ENCODE data around the gene ERCC6L2.

ERCC6L2 gene

DNA sequence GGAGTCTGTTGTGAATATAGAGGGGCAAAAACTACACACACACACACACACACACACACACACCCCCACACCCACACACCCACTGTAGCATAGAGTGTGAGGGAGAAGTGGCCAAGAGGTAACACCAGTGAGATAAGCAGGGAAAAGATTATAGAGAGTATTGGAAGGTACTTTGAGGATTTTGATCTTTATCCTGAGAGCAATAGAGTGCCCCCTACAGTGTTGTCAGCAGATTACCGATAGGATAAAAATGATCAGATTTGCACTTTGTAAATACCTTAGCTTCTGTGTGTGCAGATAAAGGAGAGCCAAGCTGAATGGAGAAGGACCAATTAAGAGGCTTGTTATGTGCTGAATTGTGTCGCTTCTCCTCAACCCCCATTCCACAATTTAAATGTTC is 32.3 kb downstream of the ERCC6L2 start:
- DNase-seq: peak; percentile 15

DNA sequence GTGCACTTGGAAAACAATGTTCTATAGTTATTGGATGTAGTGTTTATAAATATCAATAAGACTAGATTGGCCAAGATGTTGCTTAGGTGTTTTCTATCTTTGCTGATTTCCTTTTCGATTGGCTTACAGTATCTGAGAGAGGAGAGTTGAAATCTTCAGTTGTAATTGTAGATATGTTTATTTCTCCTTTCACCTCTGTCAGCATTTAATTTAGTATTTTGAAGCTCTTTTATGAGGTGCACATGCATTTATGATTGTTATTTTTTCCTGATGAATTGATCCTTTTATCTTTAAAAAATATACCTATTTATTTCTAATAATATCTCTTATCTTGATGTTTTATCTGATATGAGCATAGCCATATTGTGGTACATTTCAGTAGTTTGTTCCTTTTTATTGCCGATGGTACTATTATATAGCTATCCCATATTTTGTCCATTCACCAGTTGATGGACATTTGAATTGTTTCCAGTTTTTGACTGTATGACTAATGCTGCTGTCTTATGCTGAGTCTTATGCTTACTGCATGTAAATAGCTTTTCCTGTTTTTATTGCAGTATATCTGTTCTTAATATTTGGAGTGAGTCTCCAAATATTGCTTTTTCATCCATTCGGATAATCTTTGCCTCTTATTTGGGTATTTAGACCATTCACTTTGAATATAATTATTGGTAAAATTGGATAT is 34.7 kb downstream of the ERCC6L2 start:
- no peak for DNase-seq
- in situ Hi-C loops (cut with HindIII; ENCODE audit: low pct_ligation_motif_present, low pct_unique_long_range_greater_than_20kb, low sequenced_read_pairs): no loop called here

More for the DNA sequence above, 32.3 kb downstream of the ERCC6L2 start:
- in situ Hi-C loops (cut with HindIII; ENCODE audit: low pct_ligation_motif_present, low pct_unique_long_range_greater_than_20kb, low sequenced_read_pairs): no loop called here

- in situ Hi-C loops (cut with HindIII; ENCODE audit: low pct_ligation_motif_present, low pct_unique_long_range_greater_than_20kb, low sequenced_read_pairs): no loop called here
- DNase-seq: no peak
These were observed 35.4 kb downstream of the ERCC6L2 start for GRCh38 chr9:95910770-95911340.

- no peak for DNase-seq
- in situ Hi-C loops (cut with HindIII; ENCODE audit: low pct_ligation_motif_present, low pct_unique_long_range_greater_than_20kb, low sequenced_read_pairs): no loop called here
These were observed 37.3 kb downstream of the ERCC6L2 start for GRCh38 chr9:95912773-95913172.

DNA sequence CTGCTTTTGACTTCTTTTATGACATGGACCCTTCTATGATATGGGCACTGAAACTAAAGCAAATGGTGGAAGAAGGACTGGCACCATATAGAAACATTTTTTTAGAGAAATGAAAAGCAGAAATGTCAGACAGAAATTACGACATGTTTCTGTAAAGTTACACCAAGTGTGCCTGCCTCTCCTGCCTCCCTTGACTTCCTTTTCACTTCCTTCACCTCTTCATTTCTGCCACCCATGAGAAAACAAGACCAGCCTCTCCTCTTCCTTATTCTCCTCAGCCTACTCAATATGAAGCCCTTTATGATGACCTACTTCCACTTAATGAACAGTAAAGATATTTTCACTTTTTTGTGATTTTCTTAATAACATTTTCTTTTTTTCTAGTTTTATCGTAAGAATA is 44.5 kb downstream of the ERCC6L2 start:
- in situ Hi-C loops (cut with HindIII; ENCODE audit: low pct_ligation_motif_present, low pct_unique_long_range_greater_than_20kb, low sequenced_read_pairs): no loop called here
- DNase-seq: no peak

GRCh38 chr9:95923794-95924193 is 48.3 kb downstream of the ERCC6L2 start:
- DNase-seq: no peak

DNA sequence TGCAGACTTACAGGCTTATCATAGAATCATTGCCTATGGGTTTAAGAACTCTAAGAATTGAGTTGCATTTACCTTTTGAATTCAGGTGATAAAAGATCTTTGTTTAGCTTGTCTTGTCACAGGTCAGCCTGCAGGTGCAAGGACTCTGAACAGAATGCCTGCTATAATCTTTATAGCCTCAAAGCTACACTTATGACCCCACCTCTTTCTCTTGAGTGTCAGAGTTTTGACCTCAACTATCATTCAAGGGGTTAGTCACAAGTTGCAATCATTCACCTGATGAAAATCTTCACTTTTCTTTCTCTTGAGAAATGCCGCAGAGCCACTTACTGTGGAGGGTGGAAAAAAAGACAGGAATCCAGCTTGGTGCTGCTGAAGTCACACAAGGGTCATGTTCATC is 49.5 kb downstream of the ERCC6L2 start:
- in situ Hi-C loops (cut with HindIII; ENCODE audit: low pct_ligation_motif_present, low pct_unique_long_range_greater_than_20kb, low sequenced_read_pairs): no loop called here
- DNase-seq: no peak

More at GRCh38 chr9:95923794-95924193, 48.3 kb downstream of the ERCC6L2 start:
- in situ Hi-C loops (cut with HindIII; ENCODE audit: low pct_ligation_motif_present, low pct_unique_long_range_greater_than_20kb, low sequenced_read_pairs): no loop called here

GRCh38 chr9:95927271-95928004 is 51.9 kb downstream of the ERCC6L2 start:
- DNase-seq: no peak
- in situ Hi-C loops (cut with HindIII; ENCODE audit: low pct_ligation_motif_present, low pct_unique_long_range_greater_than_20kb, low sequenced_read_pairs): no loop called here

DNA sequence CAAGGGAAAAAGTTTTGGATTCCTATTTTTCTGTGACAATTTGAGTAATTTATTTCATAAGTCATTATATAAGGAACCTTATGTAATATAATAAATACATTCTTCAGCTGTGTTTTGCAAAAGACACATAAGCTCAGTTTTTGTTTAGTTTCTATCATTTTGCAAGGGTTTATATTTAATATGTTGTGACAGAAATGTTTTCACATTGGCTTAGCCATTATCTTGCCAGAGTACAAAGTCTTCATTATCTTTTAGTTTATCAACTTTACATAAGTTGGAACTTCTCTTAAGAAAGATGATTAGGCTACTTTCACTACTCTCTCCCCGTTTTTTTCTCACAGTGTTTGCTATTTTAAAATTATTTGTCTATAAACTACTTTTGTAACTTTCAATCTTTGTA is 54.8 kb downstream of the ERCC6L2 start:
- DNase-seq: no peak
- in situ Hi-C loops (cut with HindIII; ENCODE audit: low pct_ligation_motif_present, low pct_unique_long_range_greater_than_20kb, low sequenced_read_pairs): no loop called here

GRCh38 chr9:95935861-95936578 is 60.5 kb downstream of the ERCC6L2 start:
- no peak for DNase-seq
- in situ Hi-C loops (cut with HindIII; ENCODE audit: low pct_ligation_motif_present, low pct_unique_long_range_greater_than_20kb, low sequenced_read_pairs): no loop called here

- in situ Hi-C loops (cut with HindIII; ENCODE audit: low pct_ligation_motif_present, low pct_unique_long_range_greater_than_20kb, low sequenced_read_pairs): no loop called here
- no peak for DNase-seq
These were observed 61.1 kb downstream of the ERCC6L2 start for GRCh38 chr9:95936579-95937075.

DNA sequence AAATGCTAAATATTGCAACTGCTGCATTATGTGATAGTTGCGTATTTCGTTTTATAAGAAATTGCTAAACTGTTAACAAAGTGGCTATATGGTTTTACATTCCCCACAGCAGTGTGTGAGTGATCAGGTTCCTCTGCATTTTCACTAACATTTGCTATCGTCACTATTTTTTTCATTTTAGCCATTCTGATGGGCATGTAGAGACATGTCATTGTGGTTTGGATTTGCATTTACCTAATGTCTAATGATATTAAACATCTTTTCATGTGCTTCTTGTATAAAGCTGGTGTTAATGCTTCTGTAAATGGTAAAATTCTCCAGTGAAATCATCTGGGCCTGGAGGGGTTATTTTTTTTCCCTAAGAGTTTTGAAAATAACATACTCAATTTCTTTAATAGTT is 61.6 kb downstream of the ERCC6L2 start:
- in situ Hi-C loops (cut with HindIII; ENCODE audit: low pct_ligation_motif_present, low pct_unique_long_range_greater_than_20kb, low sequenced_read_pairs): no loop called here
- no peak for DNase-seq

GRCh38 chr9:95938724-95939123 is 63.2 kb downstream of the ERCC6L2 start:
- in situ Hi-C loops (cut with HindIII; ENCODE audit: low pct_ligation_motif_present, low pct_unique_long_range_greater_than_20kb, low sequenced_read_pairs): no loop called here
- no peak for DNase-seq

DNA sequence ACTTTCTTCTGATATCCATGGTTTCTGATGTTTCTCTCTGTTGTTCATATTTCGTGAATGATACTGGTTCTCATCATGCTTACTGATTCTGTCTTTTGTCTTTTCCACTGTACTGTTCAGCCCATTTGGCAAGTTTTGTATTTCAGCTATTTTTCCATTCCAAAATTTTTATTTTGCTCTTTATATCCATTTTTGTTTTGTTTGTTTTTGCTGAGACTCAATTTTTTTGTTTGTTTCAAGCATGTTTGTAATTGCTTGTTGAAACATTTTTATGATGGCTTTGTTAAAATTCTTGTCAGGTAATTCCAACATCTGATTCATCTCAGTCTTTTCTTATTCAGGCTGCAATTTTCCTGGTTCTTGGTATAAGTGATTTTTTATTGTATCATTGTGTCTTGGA is 64.0 kb downstream of the ERCC6L2 start:
- in situ Hi-C loops (cut with HindIII; ENCODE audit: low pct_ligation_motif_present, low pct_unique_long_range_greater_than_20kb, low sequenced_read_pairs): no loop called here
- no peak for DNase-seq

GRCh38 chr9:95940265-95940664 is 64.8 kb downstream of the ERCC6L2 start:
- DNase-seq: no peak
- in situ Hi-C loops (cut with HindIII; ENCODE audit: low pct_ligation_motif_present, low pct_unique_long_range_greater_than_20kb, low sequenced_read_pairs): no loop called here

DNA sequence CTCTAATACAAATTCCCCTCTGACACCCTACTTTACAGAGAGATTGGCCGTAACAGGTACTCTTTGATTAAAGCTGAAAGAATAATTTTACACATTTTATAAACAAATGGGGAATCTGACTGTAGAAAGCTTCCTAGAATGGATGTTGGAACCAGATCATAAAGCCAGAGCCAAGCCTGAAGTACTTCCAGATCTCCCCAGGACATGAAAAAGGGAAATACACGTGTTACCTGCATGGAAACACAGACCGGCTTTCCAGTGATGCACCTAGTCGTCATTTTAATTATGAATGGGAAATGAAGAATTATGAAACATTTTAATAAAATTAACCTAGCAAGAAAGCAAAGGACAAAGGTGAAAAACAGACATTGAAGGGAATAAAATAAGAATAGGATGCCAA is 66.5 kb downstream of the ERCC6L2 start:
- DNase-seq: no peak

DNA sequence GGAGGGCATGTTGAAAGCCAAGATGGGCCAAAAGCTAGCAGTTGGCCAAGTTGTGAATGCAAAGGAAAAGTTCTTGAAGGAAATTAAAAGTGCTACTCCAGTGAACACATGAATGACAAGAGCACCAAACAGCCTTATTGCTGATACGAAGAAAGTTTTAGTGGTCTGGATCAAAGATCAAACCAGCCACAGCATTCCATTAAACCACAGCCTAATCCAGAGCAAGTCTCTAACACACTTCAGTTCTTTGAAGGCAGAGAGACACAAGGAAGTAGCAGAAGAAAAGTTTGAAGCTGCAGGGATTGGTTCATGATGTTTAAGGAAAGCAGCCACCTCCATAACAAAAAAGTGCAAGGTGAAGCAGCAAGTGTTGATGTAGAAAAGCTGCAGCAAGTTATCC is 71.6 kb downstream of the ERCC6L2 start:
- DNase-seq: no peak
- in situ Hi-C loops (cut with HindIII; ENCODE audit: low pct_ligation_motif_present, low pct_unique_long_range_greater_than_20kb, low sequenced_read_pairs): no loop called here

More for the DNA sequence above, 66.5 kb downstream of the ERCC6L2 start:
- in situ Hi-C loops (cut with HindIII; ENCODE audit: low pct_ligation_motif_present, low pct_unique_long_range_greater_than_20kb, low sequenced_read_pairs): no loop called here

GRCh38 chr9:95952471-95952870 is 77.0 kb downstream of the ERCC6L2 start:
- no peak for DNase-seq
- in situ Hi-C loops (cut with HindIII; ENCODE audit: low pct_ligation_motif_present, low pct_unique_long_range_greater_than_20kb, low sequenced_read_pairs): no loop called here

GRCh38 chr9:95953986-95954385 is 78.5 kb downstream of the ERCC6L2 start:
- in situ Hi-C loops (cut with HindIII; ENCODE audit: low pct_ligation_motif_present, low pct_unique_long_range_greater_than_20kb, low sequenced_read_pairs): no loop called here
- no peak for DNase-seq

Measured in ACHN (cell line).